Endothelial cell (in vitro differentiated cells): Measurements from ENCODE around the gene LZTFL1. TPM values are rescaled to one million over a fixed set of nuclear protein-coding genes. Genes with fewer than 3 reads are reported as not detected.

ENCODE experiments used
- DNase-seq: peaks from one replicate; pipeline ENCODE4 v3.0.0; 2021; ENCODE audit warnings: low spot score
- H3K27ac Mint-ChIP-seq: one replicate; pipeline ENCODE4 v1.8.0; 2021; ENCODE audit warnings: mixed read lengths, inconsistent platforms; ENCODE audit not compliant: unreplicated experiment
- H3K27me3 Mint-ChIP-seq: one replicate; pipeline ENCODE4 v1.8.0; 2021; ENCODE audit warnings: mild to moderate bottlenecking, moderate library complexity, mixed read lengths, inconsistent platforms; ENCODE audit not compliant: unreplicated experiment
- H3K36me3 Mint-ChIP-seq: one replicate; pipeline ENCODE4 v1.8.0; 2021; ENCODE audit warnings: mild to moderate bottlenecking, low read depth, mixed read lengths, inconsistent platforms; ENCODE audit not compliant: unreplicated experiment
- H3K4me1 Mint-ChIP-seq: one replicate; pipeline ENCODE4 v1.8.0; 2021; ENCODE audit warnings: mild to moderate bottlenecking, mixed read lengths, inconsistent platforms; ENCODE audit not compliant: unreplicated experiment
- H3K4me3 Mint-ChIP-seq: one replicate; pipeline ENCODE4 v1.8.0; 2021; ENCODE audit warnings: mild to moderate bottlenecking, mixed read lengths, inconsistent platforms; ENCODE audit not compliant: unreplicated experiment
- H3K9me3 Mint-ChIP-seq: one replicate; pipeline ENCODE4 v1.8.0; 2021; ENCODE audit warnings: mixed read lengths, inconsistent platforms; ENCODE audit not compliant: unreplicated experiment
- total RNA-seq: library from RNA; stranded (reverse); fragmentation: NEBNext Ultra II Directional; extraction: Animal tissue kit (Norgen Biotek cat#: 25700); gene quantifications from one replicate; pipeline ENCODE4 v1.2.1, GENCODE V29; 2021; ENCODE audit not compliant: unreplicated experiment
- TF ChIP-seq, protein P1 (sequence below): fragments of 200-600 bp; sonication (generic); IDR thresholded peaks from one replicate; pipeline ENCODE4 v1.5.0; 2021; ENCODE audit warnings: antibody characterized with exemption; ENCODE audit not compliant: unreplicated experiment

Gene LZTFL1
- total RNA-seq, 1 donor from 2014 or later: 19.5 TPM

DNA sequence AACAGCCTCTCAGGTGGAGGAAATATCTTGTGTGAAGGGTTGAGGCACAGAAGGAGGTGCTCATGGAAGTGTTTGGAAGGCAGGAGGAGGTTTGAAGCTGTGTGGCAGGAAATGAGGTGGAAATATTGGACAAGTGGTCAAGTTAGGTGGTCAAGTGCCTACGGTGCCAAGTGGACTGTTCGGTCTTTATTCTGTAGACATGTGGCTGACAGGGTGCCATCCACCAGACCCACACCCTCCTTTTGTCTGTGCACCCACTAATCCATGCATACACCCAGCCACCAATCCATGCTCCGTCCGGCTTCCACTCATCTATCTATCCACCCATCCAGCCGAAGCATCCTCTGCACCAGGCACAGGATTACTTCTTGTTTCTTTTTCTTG, 47.8 kb downstream of the LZTFL1 start:
- no peak for DNase-seq
- peaks cover 11% of the 10 kb centered on the region for H3K27me3 Mint-ChIP-seq

DNA sequence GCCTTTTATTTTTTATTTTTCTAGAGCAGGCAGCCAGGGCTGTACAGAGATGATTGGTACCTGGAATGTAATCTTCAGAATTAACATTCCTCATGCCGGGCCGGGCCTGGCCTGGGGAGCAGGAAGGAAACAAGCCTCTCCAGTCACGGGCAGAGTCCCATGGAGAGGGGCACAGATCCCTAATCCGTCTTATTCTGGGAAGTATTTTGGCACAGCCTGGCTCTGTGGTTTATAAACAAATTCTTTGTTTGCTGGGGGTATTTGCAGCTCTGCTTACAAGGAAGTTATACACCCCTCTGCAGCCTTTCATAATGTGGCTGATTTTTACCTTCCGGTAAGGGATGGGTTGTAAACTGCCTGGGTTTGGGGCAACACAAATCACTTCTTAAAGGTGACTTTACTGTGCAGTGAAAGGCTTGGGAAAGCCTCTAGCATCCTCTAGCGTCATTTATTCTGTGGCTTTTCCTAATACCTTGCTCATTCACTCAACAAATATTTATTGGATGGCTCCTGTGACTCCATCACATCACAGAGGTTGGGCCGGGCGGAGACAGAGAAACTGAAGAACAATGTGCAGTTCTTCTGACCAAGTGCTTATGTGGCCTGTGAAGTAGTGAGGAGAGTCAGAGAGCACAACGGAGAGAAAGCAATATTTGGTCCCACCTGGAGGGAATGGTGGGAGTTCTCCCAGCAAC, 48.3 kb downstream of the LZTFL1 start:
- no peak overlapping the region for H3K27ac Mint-ChIP-seq

More for the DNA sequence above, 47.8 kb downstream of the LZTFL1 start:
- TF ChIP-seq, protein P1, sequence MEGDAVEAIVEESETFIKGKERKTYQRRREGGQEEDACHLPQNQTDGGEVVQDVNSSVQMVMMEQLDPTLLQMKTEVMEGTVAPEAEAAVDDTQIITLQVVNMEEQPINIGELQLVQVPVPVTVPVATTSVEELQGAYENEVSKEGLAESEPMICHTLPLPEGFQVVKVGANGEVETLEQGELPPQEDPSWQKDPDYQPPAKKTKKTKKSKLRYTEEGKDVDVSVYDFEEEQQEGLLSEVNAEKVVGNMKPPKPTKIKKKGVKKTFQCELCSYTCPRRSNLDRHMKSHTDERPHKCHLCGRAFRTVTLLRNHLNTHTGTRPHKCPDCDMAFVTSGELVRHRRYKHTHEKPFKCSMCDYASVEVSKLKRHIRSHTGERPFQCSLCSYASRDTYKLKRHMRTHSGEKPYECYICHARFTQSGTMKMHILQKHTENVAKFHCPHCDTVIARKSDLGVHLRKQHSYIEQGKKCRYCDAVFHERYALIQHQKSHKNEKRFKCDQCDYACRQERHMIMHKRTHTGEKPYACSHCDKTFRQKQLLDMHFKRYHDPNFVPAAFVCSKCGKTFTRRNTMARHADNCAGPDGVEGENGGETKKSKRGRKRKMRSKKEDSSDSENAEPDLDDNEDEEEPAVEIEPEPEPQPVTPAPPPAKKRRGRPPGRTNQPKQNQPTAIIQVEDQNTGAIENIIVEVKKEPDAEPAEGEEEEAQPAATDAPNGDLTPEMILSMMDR: no peak
- no peak overlapping the region for H3K4me3 Mint-ChIP-seq
- H3K36me3 Mint-ChIP-seq: peaks cover 6% of the 10 kb centered on the region
- no peak overlapping the region for H3K27ac Mint-ChIP-seq
- peaks cover 19% of the 10 kb centered on the region for H3K4me1 Mint-ChIP-seq
- no peaks in the 10 kb centered on the region for H3K9me3 Mint-ChIP-seq

DNA sequence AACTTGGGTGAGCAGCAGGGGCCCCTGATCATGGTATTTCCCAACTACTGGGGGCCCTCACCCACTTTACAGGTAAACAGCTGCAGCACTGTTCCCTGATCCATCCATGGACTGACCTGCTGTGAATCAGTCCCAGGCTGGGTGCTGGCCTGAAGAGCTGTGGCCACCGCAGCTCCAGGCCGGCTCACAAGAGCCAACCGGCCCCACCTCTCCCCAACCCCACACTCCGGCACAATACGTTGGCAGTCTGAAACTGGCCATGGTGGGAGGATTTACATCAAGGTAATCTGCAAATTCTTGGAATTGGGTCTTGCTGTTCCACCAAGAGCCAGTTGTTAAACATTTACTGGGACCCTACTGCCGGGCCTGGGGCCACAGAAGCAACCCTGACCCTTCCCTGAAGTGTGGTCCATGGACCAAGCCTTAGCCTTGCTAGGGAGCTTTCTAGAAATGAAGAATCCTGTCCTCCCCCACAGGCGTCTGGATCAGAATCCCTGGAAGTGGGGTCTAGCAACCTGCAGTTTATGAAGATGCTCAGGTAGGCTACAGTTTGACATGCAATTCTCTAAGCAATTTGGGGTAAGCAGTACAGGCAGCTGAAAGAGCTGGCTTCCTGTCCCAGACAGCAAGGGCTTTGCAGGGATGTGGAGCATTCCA, 49.3 kb downstream of the LZTFL1 start:
- no peak for DNase-seq
- H3K4me3 Mint-ChIP-seq: no peak overlapping the region
- peaks cover 10% of the 10 kb centered on the region for H3K27me3 Mint-ChIP-seq
- H3K36me3 Mint-ChIP-seq: peaks cover 6% of the 10 kb centered on the region
- peaks cover 19% of the 10 kb centered on the region for H3K4me1 Mint-ChIP-seq
- no peak overlapping the region for H3K27ac Mint-ChIP-seq
- no peaks in the 10 kb centered on the region for H3K9me3 Mint-ChIP-seq
- TF ChIP-seq, protein P1: no peak

More for the DNA sequence above, 48.3 kb downstream of the LZTFL1 start:
- Mint-ChIP-seq H3K4me3 (no peak overlapping the region), H3K9me3 (no peaks in the 10 kb centered on the region), H3K27me3 (peaks cover 11% of the 10 kb centered on the region), H3K4me1 (peaks cover 19% of the 10 kb centered on the region), H3K36me3 (peaks cover 6% of the 10 kb centered on the region)
- TF ChIP-seq, protein P1: no peak
- DNase-seq: no peak

DNA sequence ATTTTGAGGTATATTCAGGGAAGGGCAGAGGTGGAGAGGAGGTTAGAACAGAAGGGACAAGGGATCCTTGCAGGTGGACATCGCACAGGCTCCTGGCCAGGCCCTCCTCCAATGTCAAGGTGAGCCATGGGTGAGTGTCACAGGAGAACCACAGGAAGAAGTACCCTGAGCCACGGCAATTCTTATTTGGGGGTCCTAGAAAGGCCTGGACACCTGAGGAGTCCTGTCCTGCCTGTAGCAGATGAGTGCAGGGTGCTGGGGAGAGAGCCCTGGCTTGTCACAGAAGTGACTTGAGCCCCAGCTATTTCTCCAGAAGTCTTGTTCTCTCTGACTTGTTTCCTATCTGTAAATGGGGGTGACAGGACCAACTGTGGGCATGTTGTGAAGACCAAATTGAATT, 49.9 kb downstream of the LZTFL1 start:
- TF ChIP-seq, protein P1: no peak
- H3K4me1 Mint-ChIP-seq: peaks cover 19% of the 10 kb centered on the region
- H3K9me3 Mint-ChIP-seq: no peaks in the 10 kb centered on the region
- no peak for DNase-seq
- H3K4me3 Mint-ChIP-seq: peak overlapping the region; percentile 63
- peaks cover 6% of the 10 kb centered on the region for H3K36me3 Mint-ChIP-seq
- H3K27me3 Mint-ChIP-seq: peaks cover 8% of the 10 kb centered on the region
- H3K27ac Mint-ChIP-seq: no peak overlapping the region

DNA sequence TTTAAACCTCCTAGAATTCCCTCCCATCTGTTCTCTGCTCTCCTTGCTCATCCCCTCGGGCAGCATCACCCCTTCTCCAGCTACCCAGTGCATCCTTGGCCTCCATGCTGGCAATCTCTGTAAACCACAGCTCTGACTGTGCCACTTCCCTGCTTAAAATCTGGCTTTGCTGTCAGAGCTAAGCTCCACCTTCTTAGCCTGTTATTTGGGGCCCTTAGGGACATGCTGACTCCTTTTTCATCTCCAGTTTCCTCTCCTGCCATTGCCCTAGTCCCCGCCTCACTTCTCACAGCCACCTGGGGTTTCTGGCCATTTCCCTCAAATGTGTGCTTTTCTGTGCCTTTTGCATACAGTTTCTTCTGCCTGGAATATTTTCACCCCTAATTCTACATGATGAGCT, 51.3 kb downstream of the LZTFL1 start:
- no peak overlapping the region for H3K27ac Mint-ChIP-seq
- no peak overlapping the region for H3K4me3 Mint-ChIP-seq
- no peaks in the 10 kb centered on the region for H3K9me3 Mint-ChIP-seq
- peaks cover 5% of the 10 kb centered on the region for H3K27me3 Mint-ChIP-seq
- no peak for DNase-seq
- peaks cover 6% of the 10 kb centered on the region for H3K36me3 Mint-ChIP-seq
- H3K4me1 Mint-ChIP-seq: peaks cover 19% of the 10 kb centered on the region
- TF ChIP-seq, protein P1: no peak
